CD4-positive, alpha-beta T cell treated with Interleukin-1 beta for 1 hour (primary cell): ENCODE measurements around the gene CTTN.
A peak's percentile ranks its signal among the peaks of the same experiment; 100 is the strongest.

ENCODE experiments used
- DNase-seq, 2 donors: peaks; one replicate each; pipeline ENCODE4 v3.0.0-alpha.2; 2020 to 2022

Gene CTTN

GRCh38 chr11:70456921-70457532 is 58.7 kb downstream of the CTTN start:
- no peak for DNase-seq

- no peak for DNase-seq
These were observed 60.4 kb downstream of the CTTN start for GRCh38 chr11:70458736-70459135.

GRCh38 chr11:70460111-70460510 is 61.8 kb downstream of the CTTN start:
- DNase-seq, result no peak

GRCh38 chr11:70460964-70461363 is 62.6 kb downstream of the CTTN start:
- DNase-seq, result no peak

- DNase-seq, result no peak
These were observed 64.6 kb downstream of the CTTN start for GRCh38 chr11:70462818-70463477.

- DNase-seq, result no peak
These were observed 65.3 kb downstream of the CTTN start for GRCh38 chr11:70463478-70464255.

GRCh38 chr11:70464509-70465361 is 66.4 kb downstream of the CTTN start:
- DNase-seq, result no peak

- DNase-seq, result no peak
These were observed 67.8 kb downstream of the CTTN start for GRCh38 chr11:70466154-70466553.

- no peak for DNase-seq
These were observed 68.3 kb downstream of the CTTN start for GRCh38 chr11:70466596-70466995.

- peak in 1 of 2 donors; percentile 15 for DNase-seq
These were observed 69.1 kb downstream of the CTTN start for GRCh38 chr11:70467201-70468085.

- no peak for DNase-seq
These were observed 70.2 kb downstream of the CTTN start for GRCh38 chr11:70468256-70469195.

- no peak for DNase-seq
These were observed 71.8 kb downstream of the CTTN start for GRCh38 chr11:70470127-70470526.

GRCh38 chr11:70471254-70471653 is 72.9 kb downstream of the CTTN start:
- DNase-seq, result peak in 1 of 2 donors; percentile 14

GRCh38 chr11:70472240-70472639 is 73.9 kb downstream of the CTTN start:
- no peak for DNase-seq

GRCh38 chr11:70473186-70473872 is 75.0 kb downstream of the CTTN start:
- DNase-seq, result no peak

GRCh38 chr11:70473873-70474690 is 75.8 kb downstream of the CTTN start:
- DNase-seq, result no peak

- DNase-seq, result no peak
These were observed 76.4 kb downstream of the CTTN start for GRCh38 chr11:70474710-70475109.

- DNase-seq, result no peak
These were observed 78.3 kb downstream of the CTTN start for GRCh38 chr11:70476669-70477068.

GRCh38 chr11:70477176-70477575 is 78.8 kb downstream of the CTTN start:
- DNase-seq, result no peak
